Measurements from ENCODE around the gene FBXL2.

DNA sequence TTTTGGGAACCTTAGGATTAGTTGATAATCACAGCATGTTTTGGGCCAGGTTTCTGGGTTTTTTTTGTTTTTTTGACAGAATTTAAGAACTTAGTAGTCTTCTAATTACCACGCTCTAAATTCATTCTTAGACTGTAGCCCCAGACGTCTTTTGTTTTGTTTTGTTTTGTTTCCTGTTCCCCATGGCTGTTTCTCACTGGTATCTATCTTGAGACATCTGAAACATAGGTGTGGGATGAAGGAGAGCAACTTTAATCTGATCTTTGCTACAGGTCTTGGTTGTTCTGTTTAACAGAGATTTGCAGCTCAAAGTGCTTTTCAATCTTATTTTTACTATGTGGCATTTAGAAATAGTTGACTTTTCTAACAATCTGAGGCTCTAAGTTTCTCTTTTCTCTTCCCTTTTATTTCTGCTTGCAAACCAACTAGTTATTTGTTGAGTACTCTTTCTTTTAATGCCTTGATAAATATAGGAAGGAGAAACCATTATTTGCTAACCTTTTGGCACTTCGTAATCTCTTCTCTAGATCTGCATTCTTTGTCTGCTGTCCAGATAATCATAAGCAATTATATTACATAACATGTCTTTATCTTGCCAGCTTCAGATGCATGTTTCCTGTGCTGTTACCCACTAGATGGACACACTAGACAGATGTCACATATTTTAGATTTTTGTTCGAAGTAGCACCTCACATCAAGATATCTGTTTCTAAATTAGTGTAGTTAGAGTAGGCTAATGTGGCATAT is 40.9 kb downstream of the FBXL2 start:
- TF ChIP-seq, protein P1, sequence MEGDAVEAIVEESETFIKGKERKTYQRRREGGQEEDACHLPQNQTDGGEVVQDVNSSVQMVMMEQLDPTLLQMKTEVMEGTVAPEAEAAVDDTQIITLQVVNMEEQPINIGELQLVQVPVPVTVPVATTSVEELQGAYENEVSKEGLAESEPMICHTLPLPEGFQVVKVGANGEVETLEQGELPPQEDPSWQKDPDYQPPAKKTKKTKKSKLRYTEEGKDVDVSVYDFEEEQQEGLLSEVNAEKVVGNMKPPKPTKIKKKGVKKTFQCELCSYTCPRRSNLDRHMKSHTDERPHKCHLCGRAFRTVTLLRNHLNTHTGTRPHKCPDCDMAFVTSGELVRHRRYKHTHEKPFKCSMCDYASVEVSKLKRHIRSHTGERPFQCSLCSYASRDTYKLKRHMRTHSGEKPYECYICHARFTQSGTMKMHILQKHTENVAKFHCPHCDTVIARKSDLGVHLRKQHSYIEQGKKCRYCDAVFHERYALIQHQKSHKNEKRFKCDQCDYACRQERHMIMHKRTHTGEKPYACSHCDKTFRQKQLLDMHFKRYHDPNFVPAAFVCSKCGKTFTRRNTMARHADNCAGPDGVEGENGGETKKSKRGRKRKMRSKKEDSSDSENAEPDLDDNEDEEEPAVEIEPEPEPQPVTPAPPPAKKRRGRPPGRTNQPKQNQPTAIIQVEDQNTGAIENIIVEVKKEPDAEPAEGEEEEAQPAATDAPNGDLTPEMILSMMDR (IDR thresholded peaks at IDR 0.05): no peak
- TF ChIP-seq POLR2A (IDR thresholded peaks at IDR 0.05): no peak
